T-helper 1 cell (primary cell): ENCODE measurements around the gene RNF17.

Source experiments
- DNase-seq, 5 donors: peaks; one replicate each; pipeline ENCODE4 v3.0.0-alpha.2; 2012 to 2020

Gene RNF17

GRCh38 chr13:24858953-24859352, 95.0 kb downstream of the RNF17 start:
- no peak for DNase-seq

GRCh38 chr13:24860770-24861169, 96.8 kb downstream of the RNF17 start:
- no peak for DNase-seq

- DNase-seq, result no peak
These were observed 97.8 kb downstream of the RNF17 start for GRCh38 chr13:24861617-24862362.

- no peak for DNase-seq
These were observed 100.0 kb downstream of the RNF17 start for GRCh38 chr13:24863748-24864540.

GRCh38 chr13:24864579-24864978, 100.6 kb downstream of the RNF17 start:
- DNase-seq, result no peak

GRCh38 chr13:24865163-24865953, 101.4 kb downstream of the RNF17 start:
- DNase-seq, result no peak

GRCh38 chr13:24866488-24866887, 102.5 kb downstream of the RNF17 start:
- no peak for DNase-seq

GRCh38 chr13:24868874-24869273, 104.9 kb downstream of the RNF17 start:
- no peak for DNase-seq

GRCh38 chr13:24870380-24870760, 106.4 kb downstream of the RNF17 start:
- no peak for DNase-seq

- no peak for DNase-seq
These were observed 111.6 kb downstream of the RNF17 start for GRCh38 chr13:24875566-24875965.

GRCh38 chr13:24877531-24877930, 113.6 kb downstream of the RNF17 start:
- no peak for DNase-seq

- no peak for DNase-seq
These were observed 114.4 kb downstream of the RNF17 start for GRCh38 chr13:24878340-24878739.

- no peak for DNase-seq
These were observed 118.7 kb downstream of the RNF17 start for GRCh38 chr13:24882665-24883064.

GRCh38 chr13:24887759-24888158, 123.8 kb downstream of the RNF17 start:
- no peak for DNase-seq

GRCh38 chr13:24888291-24888931, 124.4 kb downstream of the RNF17 start:
- DNase-seq, result no peak

GRCh38 chr13:24890256-24890655, 126.3 kb downstream of the RNF17 start:
- DNase-seq, result no peak

- DNase-seq, result no peak
These were observed 127.6 kb downstream of the RNF17 start for GRCh38 chr13:24891476-24892108.

GRCh38 chr13:24892829-24893228, 128.9 kb downstream of the RNF17 start:
- DNase-seq, result no peak

- DNase-seq, result no peak
These were observed 129.9 kb downstream of the RNF17 start for GRCh38 chr13:24893863-24894262.

GRCh38 chr13:24894277-24894971, 130.5 kb downstream of the RNF17 start:
- DNase-seq, result no peak

GRCh38 chr13:24894972-24895300, 131.0 kb downstream of the RNF17 start:
- no peak for DNase-seq

- DNase-seq, result no peak
These were observed 132.1 kb downstream of the RNF17 start for GRCh38 chr13:24896061-24896460.
